Bronchus fibroblast of lung (primary cell): ENCODE results near the gene EID2B. TPM values are rescaled to one million over a fixed set of nuclear protein-coding genes. Genes with fewer than 3 reads are reported as not detected.

Experiments
- total RNA-seq: library from RNA; depleted of rRNA; stranded (reverse); fragments of >200 nt; gene quantifications from 2 replicates; pipeline ENCODE4 v1.2.3, GENCODE V29; 2015

EID2B gene, protein sequence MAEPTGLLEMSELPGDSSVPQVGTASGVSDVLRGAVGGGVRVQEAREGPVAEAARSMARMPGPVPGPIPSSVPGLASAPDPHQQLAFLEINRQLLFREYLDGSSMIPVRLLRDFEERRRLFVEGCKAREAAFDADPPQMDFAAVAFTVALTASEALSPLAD
- 3.4 and 3.9 TPM in 2 replicates for total RNA-seq

DNA sequence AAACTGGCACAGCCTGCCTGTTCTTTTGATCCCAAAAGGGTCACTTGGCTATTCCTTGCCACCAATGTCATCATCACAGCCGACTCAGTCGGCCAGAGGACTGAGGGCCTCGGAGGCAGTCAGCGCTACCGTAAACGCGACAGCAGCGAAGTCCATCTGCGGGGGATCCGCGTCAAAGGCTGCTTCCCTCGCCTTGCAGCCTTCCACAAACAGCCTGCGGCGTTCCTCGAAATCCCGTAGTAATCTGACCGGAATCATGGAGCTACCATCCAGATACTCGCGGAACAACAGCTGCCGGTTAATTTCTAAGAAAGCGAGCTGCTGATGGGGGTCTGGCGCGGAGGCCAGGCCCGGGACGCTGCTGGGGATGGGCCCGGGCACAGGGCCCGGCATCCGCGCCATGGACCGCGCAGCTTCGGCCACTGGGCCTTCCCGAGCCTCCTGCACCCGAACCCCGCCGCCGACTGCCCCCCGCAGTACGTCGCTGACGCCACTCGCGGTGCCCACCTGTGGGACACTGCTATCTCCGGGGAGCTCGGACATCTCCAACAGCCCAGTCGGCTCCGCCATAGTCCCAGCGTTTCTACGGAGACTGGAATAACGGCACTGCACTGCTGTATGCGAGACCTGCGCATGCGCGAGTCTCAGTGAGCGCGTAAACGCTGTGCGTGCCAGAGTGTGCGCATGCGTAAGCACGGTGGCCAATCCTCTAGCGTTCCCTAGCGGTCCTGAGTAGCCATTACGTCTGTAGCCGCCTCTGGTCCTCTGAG lies at the start of gene EID2B:
Gene EID2B, minus strand, starts transcription at position 620 of the 770 bp plus-strand sequence. Its CDS starts 50 bp downstream, at position 570.

DNA sequence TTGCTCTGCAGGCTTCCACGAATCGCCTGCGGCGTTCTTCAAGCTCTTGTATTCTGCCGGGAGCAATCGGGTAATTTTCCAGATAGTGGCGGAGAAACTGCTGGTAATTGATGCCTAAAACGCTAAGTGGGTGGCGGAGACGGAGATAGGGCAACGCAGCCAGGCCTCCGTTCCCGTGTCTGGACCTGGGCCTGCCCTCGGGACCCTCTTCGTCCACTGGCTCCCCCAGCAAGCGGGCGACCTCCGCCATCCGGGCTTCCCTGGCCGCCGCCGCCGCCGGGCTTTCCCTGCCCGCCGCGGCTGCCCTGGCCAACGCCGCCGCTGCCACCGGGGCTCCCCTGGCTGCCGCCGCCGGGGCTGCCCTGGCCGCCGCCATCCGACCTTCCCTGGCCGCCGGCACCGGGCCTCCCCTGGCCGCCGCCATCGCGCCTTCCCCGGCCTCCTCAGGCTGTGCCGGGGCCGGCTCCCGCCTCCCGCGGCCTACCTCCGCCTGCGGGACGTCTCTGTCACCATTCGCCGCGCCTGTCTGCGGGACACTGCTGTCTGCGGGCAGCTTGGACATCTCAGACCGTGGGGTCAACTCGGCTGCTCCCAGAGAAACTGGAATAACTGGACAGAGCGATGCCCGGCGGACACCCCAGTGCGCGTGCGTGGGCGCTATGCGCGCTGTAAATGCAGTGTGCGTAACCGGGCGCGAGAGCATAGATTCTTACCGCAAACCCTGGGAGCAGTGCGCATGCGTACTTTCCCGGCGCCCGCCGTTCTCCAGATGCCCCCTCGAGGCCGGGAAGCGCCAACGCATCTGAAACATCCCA lies 7.1 kb upstream of the EID2B start, which contains the start of gene EID2:
Gene EID2, minus strand, starts transcription at position 644 of the 815 bp plus-strand sequence. Its CDS starts 82 bp downstream, at position 562.

DNA sequence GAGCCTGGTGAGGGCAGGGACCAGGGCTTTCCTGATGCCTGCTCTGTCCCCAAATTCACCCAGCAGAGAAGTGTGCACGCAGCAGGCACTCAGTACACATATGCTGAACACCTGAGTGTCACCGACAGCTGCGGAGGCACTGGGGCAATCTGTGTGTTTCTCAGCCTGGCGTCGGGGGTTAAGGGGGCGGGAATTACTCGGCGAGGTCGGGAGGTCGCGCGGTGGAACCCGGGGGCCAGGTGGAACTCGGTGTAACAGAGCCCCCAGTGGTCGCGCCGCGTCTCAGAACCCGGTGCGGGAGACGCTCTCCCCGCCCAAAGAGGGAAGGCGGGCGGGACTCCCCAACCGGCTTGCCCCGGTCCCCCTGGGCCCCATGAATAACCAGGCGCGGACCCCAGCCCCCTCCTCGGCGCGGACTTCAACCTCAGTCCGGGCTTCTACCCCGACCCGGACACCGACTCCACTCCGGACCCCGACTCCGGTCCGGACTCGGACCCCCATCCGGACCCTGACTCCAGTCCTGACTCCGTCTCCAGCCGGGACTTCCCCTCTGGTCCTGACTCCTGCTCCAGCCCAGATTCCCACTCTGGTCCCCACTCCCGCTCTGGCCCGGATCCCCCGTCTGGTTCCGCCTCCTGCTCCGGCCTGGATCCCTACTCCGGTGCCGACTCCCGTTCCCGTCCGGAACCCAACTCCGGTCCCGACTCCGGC lies 17.7 kb downstream of the EID2B start, which contains the start of gene SELENOV:
Gene SELENOV, plus strand, starts transcription at position 300 of the 711 bp plus-strand sequence. Its CDS starts 74 bp downstream, at position 374.

DNA sequence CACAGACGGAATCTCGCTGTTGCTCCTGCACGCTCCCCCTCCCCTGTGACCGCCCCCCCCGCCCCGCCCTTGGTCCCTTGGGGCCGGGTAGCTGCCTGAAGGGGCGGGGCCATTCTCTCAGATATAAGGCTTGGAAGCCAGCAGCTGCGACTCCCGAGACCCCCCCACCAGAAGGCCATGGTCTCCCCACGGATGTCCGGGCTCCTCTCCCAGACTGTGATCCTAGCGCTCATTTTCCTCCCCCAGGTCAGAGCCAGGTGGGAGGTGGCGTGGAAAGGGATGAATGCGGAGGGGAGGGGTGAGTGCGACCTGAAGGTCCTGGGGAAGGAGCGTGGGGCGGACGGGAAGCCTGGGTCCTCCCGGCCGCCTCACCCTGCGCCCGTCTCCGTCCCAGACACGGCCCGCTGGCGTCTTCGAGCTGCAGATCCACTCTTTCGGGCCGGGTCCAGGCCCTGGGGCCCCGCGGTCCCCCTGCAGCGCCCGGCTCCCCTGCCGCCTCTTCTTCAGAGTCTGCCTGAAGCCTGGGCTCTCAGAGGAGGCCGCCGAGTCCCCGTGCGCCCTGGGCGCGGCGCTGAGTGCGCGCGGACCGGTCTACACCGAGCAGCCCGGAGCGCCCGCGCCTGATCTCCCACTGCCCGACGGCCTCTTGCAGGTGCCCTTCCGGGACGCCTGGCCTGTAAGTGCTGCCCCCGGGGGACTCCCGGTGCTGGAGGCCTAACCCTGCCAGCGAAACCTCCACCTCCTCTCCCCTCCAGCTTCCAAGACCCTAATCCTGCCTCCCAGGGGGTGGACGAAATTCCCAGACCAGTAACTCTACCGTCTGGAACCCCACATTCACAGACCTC lies 33.6 kb downstream of the EID2B start, which contains the start of gene DLL3:
Gene DLL3, plus strand, starts transcription at position 150 of the 845 bp plus-strand sequence. Its CDS starts 28 bp downstream, at position 178.

Other genes starting within 250 kb of the EID2B start
- not detected in 2 replicates for gene IFNL1, start 236.4 kb downstream of the EID2B start, total RNA-seq
- 0.30 and 0.67 TPM in 2 replicates for gene LRFN1, start 212.0 kb downstream of the EID2B start, total RNA-seq
- 1.0 and 2.7 TPM in 2 replicates for gene GMFG, start 196.8 kb downstream of the EID2B start, total RNA-seq
- 55.0 and 58.2 TPM in 2 replicates for gene SAMD4B, start 190.4 kb downstream of the EID2B start, total RNA-seq
- gene PAF1, start 141.7 kb downstream of the EID2B start, total RNA-seq, result 55.2 and 61.9 TPM in 2 replicates
- gene MED29, start 141.5 kb downstream of the EID2B start, total RNA-seq, result 26.4 and 34.3 TPM in 2 replicates
- gene ZFP36, start 126.0 kb downstream of the EID2B start, total RNA-seq, result 35.8 and 38.3 TPM in 2 replicates
- 11.7 and 15.5 TPM in 2 replicates for gene PLEKHG2, start 120.2 kb downstream of the EID2B start, total RNA-seq
- gene RPS16, start 96.9 kb downstream of the EID2B start, total RNA-seq, result 1,802 and 2,514 TPM in 2 replicates
- gene SUPT5H, start 87.3 kb downstream of the EID2B start, total RNA-seq, result 57.0 and 63.8 TPM in 2 replicates
- gene TIMM50, start 52.0 kb downstream of the EID2B start, total RNA-seq, result 134 and 139 TPM in 2 replicates
- gene DLL3, start 33.9 kb downstream of the EID2B start, total RNA-seq, result 0.67 and 1.3 TPM in 2 replicates
- not detected in 2 replicates for gene SELENOV, start 17.7 kb downstream of the EID2B start, total RNA-seq
- 13.1 and 13.4 TPM in 2 replicates for gene EID2, start 7.3 kb upstream of the EID2B start, total RNA-seq
- not detected in 2 replicates for gene LGALS13, start 69.7 kb upstream of the EID2B start, total RNA-seq
- gene LGALS16, start 123.1 kb upstream of the EID2B start, total RNA-seq, result not detected in 2 replicates
- not detected in 2 replicates for gene LGALS14, start 171.6 kb upstream of the EID2B start, total RNA-seq
- gene CLC, start 205.2 kb upstream of the EID2B start, total RNA-seq, result not detected in 2 replicates
- gene LEUTX, start 246.0 kb upstream of the EID2B start, total RNA-seq, result not detected in 2 replicates